Activated CD4-positive, CD25-positive, alpha-beta regulatory T cell treated with anti-CD3 and anti-CD28 coated beads, Interleukin-2, amount 50 U/mL, for 16 hours (primary cell): Measurements from ENCODE around the gene USP10.

Experiments
- DNase-seq: peaks from one replicate; pipeline ENCODE4 v3.0.0-alpha.2; 2020; ENCODE audit warnings: low read depth, low spot score

USP10 gene

GRCh38 chr16:84823484-84823883 is 123.7 kb downstream of the USP10 start:
- DNase-seq = no peak

DNA sequence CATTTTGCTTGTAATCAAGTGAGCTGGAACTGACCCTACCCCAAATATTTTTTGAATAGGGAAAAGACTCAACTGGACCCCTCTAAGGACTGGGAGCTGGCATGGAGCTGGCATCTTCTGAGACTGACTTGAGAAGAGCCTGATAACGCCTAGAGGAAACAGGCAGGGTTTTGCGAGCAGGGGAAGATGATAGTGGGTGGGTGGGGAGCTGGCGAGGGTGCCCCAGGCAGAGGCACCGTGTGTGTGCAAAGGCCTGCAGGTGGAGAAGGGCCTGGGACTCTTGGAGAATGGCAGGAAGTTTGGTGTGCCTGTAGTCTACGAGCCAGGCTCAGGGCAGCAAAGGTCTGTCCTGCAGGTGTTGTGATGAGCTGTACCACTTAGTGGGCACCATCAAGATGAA is 124.1 kb downstream of the USP10 start:
- no peak for DNase-seq

- no peak for DNase-seq
These were observed 126.2 kb downstream of the USP10 start for GRCh38 chr16:84825896-84826557.

GRCh38 chr16:84826558-84826941 is 126.8 kb downstream of the USP10 start:
- DNase-seq = no peak

DNA sequence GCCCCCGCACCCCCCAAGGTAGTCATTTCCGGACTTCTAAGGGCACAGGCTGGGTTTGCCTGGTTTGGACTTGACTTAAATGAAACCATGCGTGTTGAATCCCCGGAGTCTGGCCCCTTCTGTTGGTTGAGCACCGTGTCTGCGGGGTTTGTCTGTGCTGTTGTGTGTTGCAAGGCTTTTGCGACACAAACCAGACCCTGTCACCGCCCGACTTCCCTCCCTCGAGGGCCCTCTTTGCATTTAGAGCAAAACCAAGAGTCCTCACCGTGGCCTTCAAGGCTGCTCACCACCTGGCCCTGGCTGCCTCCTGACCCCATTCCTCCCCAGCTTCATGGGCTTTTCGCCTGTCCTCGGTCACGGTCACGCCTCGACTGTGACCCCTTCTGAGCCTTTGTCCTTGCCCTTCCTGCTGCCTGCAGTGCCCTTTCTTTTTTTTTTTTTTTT is 127.4 kb downstream of the USP10 start:
- DNase-seq = no peak

DNA sequence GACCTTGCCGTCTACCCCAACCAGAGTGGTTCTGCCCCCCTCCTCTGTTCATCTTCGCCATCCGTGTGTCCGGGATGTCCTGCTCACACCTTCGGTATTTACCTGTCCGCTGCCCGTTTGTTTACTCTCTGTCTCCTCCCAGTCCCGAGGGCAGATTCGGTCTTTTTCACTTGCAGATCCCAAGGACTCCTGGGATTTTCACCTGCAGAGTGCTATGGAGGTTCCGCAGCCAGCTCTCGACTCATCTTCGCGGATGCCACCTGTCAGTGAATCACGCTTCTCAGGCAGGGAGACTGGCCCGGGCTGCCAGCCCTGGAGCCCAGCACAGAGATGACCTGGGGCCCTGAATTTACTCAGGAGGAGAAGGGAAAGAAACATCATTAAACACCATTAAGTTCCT is 128.1 kb downstream of the USP10 start:
- no peak for DNase-seq

DNA sequence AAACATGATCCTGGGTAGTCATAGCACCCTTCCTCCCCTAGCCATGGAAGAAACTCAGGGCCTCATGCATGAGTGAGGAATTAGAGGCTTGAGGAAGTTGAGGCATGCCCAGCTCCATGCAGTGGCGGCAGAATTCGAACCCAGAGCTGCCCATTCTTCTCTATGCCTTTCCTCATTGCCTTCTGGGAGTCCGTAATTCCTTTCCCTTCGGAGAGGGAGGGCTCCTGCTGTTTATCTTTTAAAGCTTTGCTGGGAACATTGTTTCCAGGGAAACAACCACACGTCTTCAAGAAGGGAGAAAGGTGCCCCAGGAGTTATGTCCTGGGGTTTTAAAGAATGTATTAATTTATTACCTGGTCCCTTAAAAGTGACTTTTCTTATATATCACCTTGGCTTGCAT is 128.5 kb downstream of the USP10 start:
- DNase-seq = no peak
